H9 (cell line): ENCODE data around the gene SPOCD1. TPM values are rescaled to one million over a fixed set of nuclear protein-coding genes. Genes with fewer than 3 reads are reported as not detected.

ENCODE experiments used
- DNase-seq: peaks from one replicate; pipeline ENCODE4 v3.0.0-alpha.2; 2017
- H2AFZ ChIP-seq: one replicate; pipeline ENCODE4 v1.6.1; 2013; ENCODE audit warnings: mild to moderate bottlenecking, low read length, control low read depth, moderate library complexity
- H2AK5ac ChIP-seq: 2 replicates; pipeline ENCODE4 v1.6.1; 2013; ENCODE audit warnings: low read length, control low read depth, mixed read lengths; ENCODE audit not compliant: insufficient read length
- H2BK120ac ChIP-seq: one replicate; pipeline ENCODE4 v1.6.1; 2013; ENCODE audit warnings: low read depth, mild to moderate bottlenecking, low read length, control low read depth, inconsistent platforms; ENCODE audit not compliant: poor library complexity, severe bottlenecking
- H2BK12ac ChIP-seq: 2 replicates; pipeline ENCODE4 v1.6.1; 2013; ENCODE audit warnings: low read length, control low read depth, mixed read lengths, low read depth; ENCODE audit not compliant: insufficient read length
- H2BK15ac ChIP-seq: 2 replicates; pipeline ENCODE4 v1.6.1; 2013; ENCODE audit warnings: low read depth, low read length, control low read depth
- H2BK20ac ChIP-seq: one replicate; pipeline ENCODE4 v1.6.1; 2013; ENCODE audit warnings: low read depth, mild to moderate bottlenecking, low read length, control low read depth, inconsistent platforms; ENCODE audit not compliant: poor library complexity, severe bottlenecking
- H2BK5ac ChIP-seq: 2 replicates; pipeline ENCODE4 v1.6.1; 2013; ENCODE audit warnings: low read length, control low read depth, mixed read lengths; ENCODE audit not compliant: insufficient read length
- H3K14ac ChIP-seq: 2 replicates; pipeline ENCODE4 v1.6.1; 2013; ENCODE audit warnings: low read length, control low read depth; ENCODE audit not compliant: insufficient read depth
- H3K18ac ChIP-seq: 2 replicates; pipeline ENCODE4 v1.6.1; 2013; ENCODE audit warnings: low read depth, mild to moderate bottlenecking, mixed read lengths, low read length, control low read depth; ENCODE audit not compliant: insufficient read length
- H3K23ac ChIP-seq: 2 replicates; pipeline ENCODE4 v1.6.1; 2013; ENCODE audit warnings: low read length, control low read depth, mixed read lengths, low read depth; ENCODE audit not compliant: insufficient read length
- H3K23me2 ChIP-seq: 2 replicates; pipeline ENCODE4 v1.6.1; 2013; ENCODE audit warnings: low read depth, mild to moderate bottlenecking, mixed read lengths, low read length, control low read depth; ENCODE audit not compliant: insufficient read length, poor library complexity, severe bottlenecking
- H3K27ac ChIP-seq: 2 replicates; pipeline ENCODE4 v1.5.1; 2013; ENCODE audit warnings: low read length, control low read depth, mixed read lengths, low read depth; ENCODE audit not compliant: insufficient read length
- H3K27me3 ChIP-seq: 2 replicates; pipeline ENCODE4 v1.6.1; 2013; ENCODE audit warnings: low read length, control low read depth, inconsistent platforms; ENCODE audit not compliant: insufficient read depth
- H3K4ac ChIP-seq: 2 replicates; pipeline ENCODE4 v1.6.1; 2013; ENCODE audit warnings: low read depth, mild to moderate bottlenecking, control low read depth, inconsistent platforms, low read length, moderate library complexity
- H3K4me1 ChIP-seq: 2 replicates; pipeline ENCODE4 v1.6.1; 2013; ENCODE audit warnings: low read length, control low read depth, inconsistent platforms; ENCODE audit not compliant: insufficient read depth
- H3K4me2 ChIP-seq: 2 replicates; pipeline ENCODE4 v1.6.1; 2013; ENCODE audit warnings: low read length, control low read depth, mixed read lengths; ENCODE audit not compliant: insufficient read length, insufficient read depth
- H3K56ac ChIP-seq: 2 replicates; pipeline ENCODE4 v1.6.1; 2013; ENCODE audit warnings: low read depth, mild to moderate bottlenecking, mixed read lengths, low read length, control low read depth; ENCODE audit not compliant: insufficient read length
- H3K79me1 ChIP-seq: 2 replicates; pipeline ENCODE4 v1.6.1; 2013; ENCODE audit warnings: low read depth, mild to moderate bottlenecking, moderate library complexity, low read length, control low read depth, inconsistent platforms; ENCODE audit not compliant: insufficient read depth, poor library complexity, severe bottlenecking
- H3K79me2 ChIP-seq: 2 replicates; pipeline ENCODE4 v1.6.1; 2013; ENCODE audit warnings: low read length, control low read depth, inconsistent platforms; ENCODE audit not compliant: insufficient read depth
- H3K9ac ChIP-seq: 2 replicates; pipeline ENCODE4 v1.6.1; 2013; ENCODE audit warnings: low read length, control low read depth, mixed read lengths; ENCODE audit not compliant: insufficient read length; ENCODE audit errors: extremely low read depth
- H3K9me3 ChIP-seq: one replicate; pipeline ENCODE4 v1.6.1; 2013; ENCODE audit warnings: low read depth, low read length, inconsistent platforms; ENCODE audit not compliant: control insufficient read depth
- H3T11ph ChIP-seq: one replicate; pipeline ENCODE4 v1.6.1; 2013; ENCODE audit warnings: mild to moderate bottlenecking, low read length, control low read depth, inconsistent platforms
- H4K20me1 ChIP-seq: one replicate; pipeline ENCODE4 v1.6.1; 2013; ENCODE audit not compliant: control insufficient read depth, insufficient read length, insufficient read depth
- H4K5ac ChIP-seq: 2 replicates; pipeline ENCODE4 v1.6.1; 2013; ENCODE audit warnings: low read depth, mild to moderate bottlenecking, mixed read lengths, low read length, control low read depth; ENCODE audit not compliant: insufficient read length
- H4K8ac ChIP-seq: replicated peaks from 2 replicates; pipeline ENCODE4 v1.6.1; 2013; ENCODE audit warnings: low read length, control low read depth, mixed read lengths, low read depth; ENCODE audit not compliant: insufficient read length
- H4K91ac ChIP-seq: 2 replicates; pipeline ENCODE4 v1.6.1; 2013; ENCODE audit warnings: low read depth, mild to moderate bottlenecking, moderate library complexity, mixed read lengths, low read length, control low read depth; ENCODE audit not compliant: insufficient read length
- H3K27ac Mint-ChIP-seq, 3 experiments: 2 replicates in 2 of 3; 3 replicates in 1 of 3; pipeline ENCODE4 v1.8.0; 2020 to 2021; ENCODE audit warnings: mixed read lengths in 3 of 3, mild to moderate bottlenecking in 1 of 3, moderate library complexity in 1 of 3
- H3K27me3 Mint-ChIP-seq: 2 replicates; pipeline ENCODE4 v1.8.0; 2021; ENCODE audit warnings: low read depth, mild to moderate bottlenecking, moderate library complexity, mixed read lengths
- H3K36me3 Mint-ChIP-seq, 3 experiments: 2 replicates in 2 of 3; 3 replicates in 1 of 3; pipeline ENCODE4 v1.8.0; 2020 to 2021; ENCODE audit warnings: low read depth in 3 of 3, mixed read lengths in 3 of 3; ENCODE audit not compliant: insufficient read depth in 1 of 3
- H3K4me1 Mint-ChIP-seq, 2 experiments: 2 replicates each; pipeline ENCODE4 v1.8.0; 2020; ENCODE audit warnings: mixed read lengths in 2 of 2
- H3K4me3 Mint-ChIP-seq, 2 experiments: 2 replicates in 1 of 2; 3 replicates in 1 of 2; pipeline ENCODE4 v1.8.0; 2020 to 2021; ENCODE audit warnings: mild to moderate bottlenecking in 2 of 2, mixed read lengths in 2 of 2, moderate library complexity in 1 of 2
- H3K9me3 Mint-ChIP-seq, 2 experiments: 2 replicates in 1 of 2; 3 replicates in 1 of 2; pipeline ENCODE4 v1.8.0; 2020; ENCODE audit warnings: mild to moderate bottlenecking in 2 of 2, mixed read lengths in 2 of 2, moderate library complexity in 1 of 2
- WGBS: extraction: QIAGEN DNeasy Blood & Tissue Kit; methylation state at CpG from one replicate; pipeline ENCODE4 v1.1.7; 2013; ENCODE audit warnings: missing lambda C conversion rate, low lambda C conversion rate, mixed read lengths; ENCODE audit not compliant: insufficient read length; ENCODE audit errors: extremely low coverage; 5-methylcytosine and 5-hydroxymethylcytosine counted together
- total RNA-seq: library from RNA; stranded (reverse); gene quantifications from 2 replicates; pipeline ENCODE4 v1.2.1, GENCODE V29; 2021
- TF ChIP-seq, protein P1 (sequence below): fragments of 200-600 bp; sonication (generic); conservative IDR thresholded peaks from 3 replicates; pipeline ENCODE4 v1.8.0; 2021; ENCODE audit warnings: antibody characterized with exemption, mild to moderate bottlenecking

The SPOCD1 gene
- total RNA-seq, 1 experiment from 2014 or later = 1.5 TPM

DNA sequence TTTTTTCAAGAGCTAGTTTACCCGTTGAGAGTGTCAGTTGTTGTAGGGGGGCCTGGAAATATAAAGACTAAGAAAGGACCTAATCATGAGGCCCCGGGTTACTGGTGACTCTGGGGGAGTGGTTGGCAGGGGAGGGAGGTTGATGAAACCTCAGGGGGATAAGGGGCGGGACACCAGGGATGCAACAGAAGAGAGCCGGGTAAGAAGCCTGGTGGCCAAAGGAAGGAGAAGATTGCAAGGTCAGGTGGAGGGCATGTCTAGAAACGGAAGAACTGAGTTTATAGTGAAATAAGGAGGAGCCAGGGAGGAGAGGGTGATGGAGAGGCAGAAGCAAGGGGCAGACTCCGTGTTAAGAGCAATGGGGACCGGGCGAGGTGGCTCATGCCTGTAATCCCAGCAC, 12.5 kb upstream of the SPOCD1 start:
- H3K27ac ChIP-seq = no peak overlapping the region
- no peaks in the 10 kb centered on the region for H3K79me1 ChIP-seq
- WGBS = no CpG with 5 or more reads among the region's 8 CpGs
- Mint-ChIP-seq H3K27ac (no peak overlapping the region), H3K27me3 (peaks cover 2% of the 10 kb centered on the region; the same call in 1 of the 2 replicates), H3K36me3 (no peaks in the 10 kb centered on the region), H3K4me1 (no peaks in the 10 kb centered on the region), H3K9me3 (no peaks in the 10 kb centered on the region; a peak in 1 of 5 replicates), H3K4me3 (no peak overlapping the region; a peak in 1 of 5 replicates)
- no peak overlapping the region for H3K18ac ChIP-seq
- H4K20me1 ChIP-seq = no peaks in the 10 kb centered on the region
- no peak overlapping the region for H3K14ac ChIP-seq
- no peak overlapping the region for H3K56ac ChIP-seq
- H3K9ac ChIP-seq = no peak overlapping the region
- no peak overlapping the region for H2BK15ac ChIP-seq
- no peak overlapping the region for H2BK12ac ChIP-seq
- no peak overlapping the region for H2BK120ac ChIP-seq
- no peak overlapping the region for H3K4me2 ChIP-seq
- no peak overlapping the region for H4K5ac ChIP-seq
- TF ChIP-seq, protein P1, sequence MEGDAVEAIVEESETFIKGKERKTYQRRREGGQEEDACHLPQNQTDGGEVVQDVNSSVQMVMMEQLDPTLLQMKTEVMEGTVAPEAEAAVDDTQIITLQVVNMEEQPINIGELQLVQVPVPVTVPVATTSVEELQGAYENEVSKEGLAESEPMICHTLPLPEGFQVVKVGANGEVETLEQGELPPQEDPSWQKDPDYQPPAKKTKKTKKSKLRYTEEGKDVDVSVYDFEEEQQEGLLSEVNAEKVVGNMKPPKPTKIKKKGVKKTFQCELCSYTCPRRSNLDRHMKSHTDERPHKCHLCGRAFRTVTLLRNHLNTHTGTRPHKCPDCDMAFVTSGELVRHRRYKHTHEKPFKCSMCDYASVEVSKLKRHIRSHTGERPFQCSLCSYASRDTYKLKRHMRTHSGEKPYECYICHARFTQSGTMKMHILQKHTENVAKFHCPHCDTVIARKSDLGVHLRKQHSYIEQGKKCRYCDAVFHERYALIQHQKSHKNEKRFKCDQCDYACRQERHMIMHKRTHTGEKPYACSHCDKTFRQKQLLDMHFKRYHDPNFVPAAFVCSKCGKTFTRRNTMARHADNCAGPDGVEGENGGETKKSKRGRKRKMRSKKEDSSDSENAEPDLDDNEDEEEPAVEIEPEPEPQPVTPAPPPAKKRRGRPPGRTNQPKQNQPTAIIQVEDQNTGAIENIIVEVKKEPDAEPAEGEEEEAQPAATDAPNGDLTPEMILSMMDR = no peak
- no peaks in the 10 kb centered on the region for H3K23me2 ChIP-seq
- no peak overlapping the region for H4K91ac ChIP-seq
- H3T11ph ChIP-seq = no peak overlapping the region
- no peak overlapping the region for H2AFZ ChIP-seq
- no peaks in the 10 kb centered on the region for H3K9me3 ChIP-seq
- H3K27me3 ChIP-seq = no peaks in the 10 kb centered on the region
- no peak overlapping the region for H2BK5ac ChIP-seq
- H3K79me2 ChIP-seq = no peaks in the 10 kb centered on the region
- H2AK5ac ChIP-seq = no peak overlapping the region
- H2BK20ac ChIP-seq = no peak overlapping the region
- H3K4ac ChIP-seq = no peak overlapping the region
- DNase-seq = no peak
- H4K8ac ChIP-seq = no peak overlapping the region
- no peaks in the 10 kb centered on the region for H3K4me1 ChIP-seq
- no peak overlapping the region for H3K23ac ChIP-seq
